Measurements from ENCODE around the gene VSIG10L2. TPM values are rescaled to one million over a fixed set of nuclear protein-coding genes. Genes with fewer than 3 reads are reported as not detected.

VSIG10L2 gene
- total and polyA plus RNA-seq, 2 donors from 2014 or later: not detected

DNA sequence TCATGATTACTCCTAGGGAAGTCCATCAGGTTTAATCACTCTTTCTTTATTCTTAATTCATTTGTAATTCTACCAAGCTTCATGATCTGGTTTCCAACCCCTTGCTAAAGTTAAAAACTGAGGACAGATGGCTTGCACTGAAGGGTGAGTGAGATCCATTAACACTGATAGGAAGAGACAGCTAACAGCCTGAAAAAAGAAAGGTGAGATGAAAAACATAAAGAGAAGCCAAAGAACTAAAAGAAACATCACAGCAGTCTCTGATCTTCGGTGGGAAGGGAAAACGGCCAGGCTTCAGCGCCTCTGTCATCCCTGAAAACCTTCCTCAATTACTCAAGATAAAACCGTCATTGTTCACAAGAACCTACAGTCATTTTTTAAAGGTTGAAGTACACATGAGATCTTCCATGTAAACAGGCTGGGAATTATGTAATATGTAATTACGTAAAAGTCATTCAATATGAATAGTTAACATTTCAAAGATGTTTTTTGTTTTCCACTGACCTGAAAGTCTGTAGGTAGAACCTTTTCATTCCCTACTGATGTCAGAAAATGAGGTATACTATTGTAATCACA is 41.3 kb downstream of the VSIG10L2 start:
- Histone ChIP-seq H3K9me3 (ENCODE audit: control insufficient read depth in 2 of 3, insufficient read depth in 1 of 3, low read length in 3 of 3) (no peaks in the 10 kb centered on the region), H3K27ac (ENCODE audit: low read depth in 2 of 2, low read length in 2 of 2) (no peak overlapping the region), H3K4me1 (ENCODE audit: control insufficient read depth in 2 of 3, insufficient read depth in 2 of 3, low read depth in 1 of 3, low read length in 3 of 3) (no peaks in the 10 kb centered on the region), H3K27me3 (ENCODE audit: control insufficient read depth, insufficient read depth, low read length) (no peaks in the 10 kb centered on the region), H3K9ac (ENCODE audit: low read length in 3 of 3) (no peak overlapping the region), H3K36me3 (ENCODE audit: control insufficient read depth in 2 of 3, insufficient read depth in 3 of 3, low read length in 3 of 3) (no peaks in the 10 kb centered on the region), H3K4me3 (ENCODE audit: low read length in 3 of 3) (no peak overlapping the region)
- DNase-seq: no peak
- no peak for FAIRE-seq
- intact Hi-C loops (cut with DNase I): no loop called here
- TF ChIP-seq, protein P1, sequence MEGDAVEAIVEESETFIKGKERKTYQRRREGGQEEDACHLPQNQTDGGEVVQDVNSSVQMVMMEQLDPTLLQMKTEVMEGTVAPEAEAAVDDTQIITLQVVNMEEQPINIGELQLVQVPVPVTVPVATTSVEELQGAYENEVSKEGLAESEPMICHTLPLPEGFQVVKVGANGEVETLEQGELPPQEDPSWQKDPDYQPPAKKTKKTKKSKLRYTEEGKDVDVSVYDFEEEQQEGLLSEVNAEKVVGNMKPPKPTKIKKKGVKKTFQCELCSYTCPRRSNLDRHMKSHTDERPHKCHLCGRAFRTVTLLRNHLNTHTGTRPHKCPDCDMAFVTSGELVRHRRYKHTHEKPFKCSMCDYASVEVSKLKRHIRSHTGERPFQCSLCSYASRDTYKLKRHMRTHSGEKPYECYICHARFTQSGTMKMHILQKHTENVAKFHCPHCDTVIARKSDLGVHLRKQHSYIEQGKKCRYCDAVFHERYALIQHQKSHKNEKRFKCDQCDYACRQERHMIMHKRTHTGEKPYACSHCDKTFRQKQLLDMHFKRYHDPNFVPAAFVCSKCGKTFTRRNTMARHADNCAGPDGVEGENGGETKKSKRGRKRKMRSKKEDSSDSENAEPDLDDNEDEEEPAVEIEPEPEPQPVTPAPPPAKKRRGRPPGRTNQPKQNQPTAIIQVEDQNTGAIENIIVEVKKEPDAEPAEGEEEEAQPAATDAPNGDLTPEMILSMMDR (IDR thresholded peaks at IDR 0.05; ENCODE audit: borderline replicate concordance, extremely low read depth, insufficient read depth): no peak

DNA sequence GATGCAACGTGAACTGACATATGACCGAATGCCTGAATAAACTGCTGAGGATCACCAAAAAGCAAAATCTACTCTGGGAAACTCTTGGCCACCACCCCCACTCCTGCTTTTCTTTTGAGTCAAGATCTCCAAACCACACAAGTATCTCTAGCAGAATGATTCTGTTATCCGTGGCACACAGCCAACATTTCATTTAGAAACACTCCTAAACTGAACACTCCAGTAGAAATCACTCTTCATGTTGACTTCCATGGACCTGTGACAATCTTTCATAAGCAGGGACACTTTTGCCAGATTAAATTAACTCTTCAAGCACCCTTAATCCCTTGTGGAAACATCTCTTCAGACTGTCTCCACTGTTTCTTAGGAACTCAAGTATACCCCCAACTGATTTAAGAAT is 44.4 kb downstream of the VSIG10L2 start:
- no peak overlapping the region for H3K4me3 ChIP-seq (ENCODE audit: low read length in 3 of 3)
- intact Hi-C loops (cut with DNase I): no loop called here
- no peak for FAIRE-seq
- TF ChIP-seq, protein P1 (IDR thresholded peaks at IDR 0.05; ENCODE audit: borderline replicate concordance, extremely low read depth, insufficient read depth): no peak
- no peaks in the 10 kb centered on the region for H3K27me3 ChIP-seq (ENCODE audit: control insufficient read depth, insufficient read depth, low read length)
- no peak overlapping the region for H3K27ac ChIP-seq (ENCODE audit: low read depth in 2 of 2, low read length in 2 of 2)
- H3K4me1 ChIP-seq (ENCODE audit: control insufficient read depth in 2 of 3, insufficient read depth in 2 of 3, low read depth in 1 of 3, low read length in 3 of 3): no peaks in the 10 kb centered on the region
- no peaks in the 10 kb centered on the region for H3K9me3 ChIP-seq (ENCODE audit: control insufficient read depth in 2 of 3, insufficient read depth in 1 of 3, low read length in 3 of 3)
- no peak overlapping the region for H3K9ac ChIP-seq (ENCODE audit: low read length in 3 of 3)
- no peaks in the 10 kb centered on the region for H3K36me3 ChIP-seq (ENCODE audit: control insufficient read depth in 2 of 3, insufficient read depth in 3 of 3, low read length in 3 of 3)
- DNase-seq: peak in 1 of 5 donors; percentile 58

DNA sequence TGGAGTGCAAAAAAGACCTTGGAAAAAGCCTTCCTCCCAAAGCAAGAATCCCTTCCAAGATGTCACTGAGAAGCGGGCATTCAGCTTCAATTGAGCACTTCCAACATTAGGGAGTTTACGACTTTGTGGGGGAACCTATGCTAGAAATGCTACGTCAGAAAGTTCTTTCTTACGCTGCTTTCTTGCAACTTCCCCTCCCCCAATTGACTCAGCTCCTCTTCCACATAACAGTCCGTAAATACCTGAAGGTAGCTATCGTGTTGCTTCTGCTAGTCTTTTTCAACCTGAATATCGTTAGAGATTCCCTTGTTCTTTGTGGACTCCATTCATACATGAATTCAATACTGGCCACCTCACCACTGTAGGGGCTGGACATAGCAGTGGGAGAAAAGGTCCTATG is 47.0 kb downstream of the VSIG10L2 start:
- Histone ChIP-seq H3K9me3 (ENCODE audit: control insufficient read depth in 2 of 3, insufficient read depth in 1 of 3, low read length in 3 of 3) (no peaks in the 10 kb centered on the region), H3K27ac (ENCODE audit: low read depth in 2 of 2, low read length in 2 of 2) (no peak overlapping the region), H3K4me3 (ENCODE audit: low read length in 3 of 3) (no peak overlapping the region), H3K4me1 (ENCODE audit: control insufficient read depth in 2 of 3, insufficient read depth in 2 of 3, low read depth in 1 of 3, low read length in 3 of 3) (no peaks in the 10 kb centered on the region), H3K36me3 (ENCODE audit: control insufficient read depth in 2 of 3, insufficient read depth in 3 of 3, low read length in 3 of 3) (no peaks in the 10 kb centered on the region), H3K27me3 (ENCODE audit: control insufficient read depth, insufficient read depth, low read length) (no peaks in the 10 kb centered on the region), H3K9ac (ENCODE audit: low read length in 3 of 3) (no peak overlapping the region)
- TF ChIP-seq, protein P1 (IDR thresholded peaks at IDR 0.05; ENCODE audit: borderline replicate concordance, extremely low read depth, insufficient read depth): no peak
- DNase-seq (no peak), FAIRE-seq (no peak)
- intact Hi-C loops (cut with DNase I): no loop called here

DNA sequence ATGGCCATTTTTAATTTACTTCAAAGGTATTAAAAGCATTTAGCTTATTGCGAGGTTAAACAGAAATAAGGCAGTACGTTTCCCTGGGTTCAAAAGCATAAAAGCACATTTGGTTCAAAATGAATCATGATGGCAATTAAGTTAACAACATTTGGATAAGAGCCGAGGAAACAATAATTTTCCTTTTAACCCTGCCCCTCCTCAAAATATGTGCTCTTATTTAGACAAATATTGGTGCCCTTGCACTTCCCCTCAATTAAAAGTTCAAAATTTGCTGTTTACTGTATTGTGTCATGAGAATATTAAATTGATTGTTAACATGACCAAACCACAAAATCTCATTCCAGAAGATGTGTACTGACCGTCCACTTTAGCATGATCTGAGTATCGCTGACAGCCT is 48.7 kb downstream of the VSIG10L2 start:
- Histone ChIP-seq H3K27ac (ENCODE audit: low read depth in 2 of 2, low read length in 2 of 2) (no peak overlapping the region), H3K4me3 (ENCODE audit: low read length in 3 of 3) (no peak overlapping the region), H3K27me3 (ENCODE audit: control insufficient read depth, insufficient read depth, low read length) (no peaks in the 10 kb centered on the region), H3K36me3 (ENCODE audit: control insufficient read depth in 2 of 3, insufficient read depth in 3 of 3, low read length in 3 of 3) (no peaks in the 10 kb centered on the region), H3K4me1 (ENCODE audit: control insufficient read depth in 2 of 3, insufficient read depth in 2 of 3, low read depth in 1 of 3, low read length in 3 of 3) (no peaks in the 10 kb centered on the region), H3K9me3 (ENCODE audit: control insufficient read depth in 2 of 3, insufficient read depth in 1 of 3, low read length in 3 of 3) (no peaks in the 10 kb centered on the region), H3K9ac (ENCODE audit: low read length in 3 of 3) (no peak overlapping the region)
- peak in 2 of 5 donors; percentile 35 to 61 for DNase-seq
- TF ChIP-seq, protein P1 (IDR thresholded peaks at IDR 0.05; ENCODE audit: borderline replicate concordance, extremely low read depth, insufficient read depth): no peak
- intact Hi-C loops (cut with DNase I): no loop called here
- FAIRE-seq: no peak

Measured in kidney (tissue), 14 donors.